DMS 273 (cell line): Measurements from ENCODE around the gene KRTAP4-1.
"Not testable (repeated sequence)": the region's sequence is repeated elsewhere in the genome, so short reads cannot be mapped to it uniquely, and the experiment has no call there.

Experiments used
- DNase-seq: peaks from one replicate; lab custom pipeline; 2025; ENCODE audit not compliant: unreplicated experiment; lab: John Stamatoyannopoulos, UW

The KRTAP4-1 gene

GRCh38 chr17:41184480-41184961, at the start of gene KRTAP4-1:
KRTAP4-1 (minus strand) TSS chr17:41184911; CDS start chr17:41184854, 57 bp downstream.
- DNase-seq: peak; percentile 12

DNA sequence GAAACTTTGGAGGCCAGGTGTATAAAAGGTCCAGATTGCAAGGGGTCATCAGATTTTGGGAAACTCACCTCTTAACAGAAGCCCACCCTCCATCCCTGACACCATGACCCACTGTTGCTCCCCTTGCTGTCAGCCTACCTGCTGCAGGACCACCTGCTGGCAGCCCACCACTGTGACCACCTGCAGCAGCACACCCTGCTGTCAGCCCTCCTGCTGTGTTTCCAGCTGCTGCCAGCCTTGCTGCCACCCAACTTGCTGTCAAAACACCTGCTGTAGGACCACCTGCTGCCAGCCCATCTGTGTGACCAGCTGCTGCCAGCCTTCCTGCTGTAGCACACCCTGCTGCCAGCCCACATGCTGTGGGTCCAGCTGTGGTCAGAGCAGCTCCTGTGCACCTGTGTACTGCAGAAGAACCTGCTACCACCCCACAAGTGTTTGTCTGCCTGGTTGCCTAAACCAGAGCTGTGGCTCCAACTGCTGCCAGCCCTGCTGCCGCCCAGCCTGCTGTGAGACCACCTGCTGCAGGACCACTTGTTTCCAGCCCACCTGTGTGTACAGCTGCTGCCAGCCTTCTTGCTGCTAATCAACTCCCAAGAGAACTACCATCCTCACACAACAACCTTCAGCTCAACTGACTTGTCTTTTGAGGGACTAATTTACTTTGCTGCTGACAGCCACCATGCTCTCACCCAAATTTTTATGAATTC, 47.8 kb upstream of the KRTAP4-1 start, which contains the start of gene KRTAP9-3:
Gene KRTAP9-3, plus strand, starts transcription at position 51 of the 707 bp plus-strand sequence. Its CDS starts 53 bp downstream, at position 104.
- peak; percentile 15 for DNase-seq

- DNase-seq: no peak
Observed at GRCh38 chr17:41231731-41232130, 47.0 kb upstream of the KRTAP4-1 start.

- no peak for DNase-seq
Observed at GRCh38 chr17:41230094-41230493, 45.4 kb upstream of the KRTAP4-1 start.

GRCh38 chr17:41226598-41227095, 41.9 kb upstream of the KRTAP4-1 start, which contains the start of gene KRTAP9-2:
KRTAP9-2 (plus strand) TSS chr17:41226648; CDS start chr17:41226655, 7 bp downstream.
- DNase-seq: not testable (repeated sequence)

GRCh38 chr17:41226051-41226450, 41.3 kb upstream of the KRTAP4-1 start:
- no peak for DNase-seq

DNA sequence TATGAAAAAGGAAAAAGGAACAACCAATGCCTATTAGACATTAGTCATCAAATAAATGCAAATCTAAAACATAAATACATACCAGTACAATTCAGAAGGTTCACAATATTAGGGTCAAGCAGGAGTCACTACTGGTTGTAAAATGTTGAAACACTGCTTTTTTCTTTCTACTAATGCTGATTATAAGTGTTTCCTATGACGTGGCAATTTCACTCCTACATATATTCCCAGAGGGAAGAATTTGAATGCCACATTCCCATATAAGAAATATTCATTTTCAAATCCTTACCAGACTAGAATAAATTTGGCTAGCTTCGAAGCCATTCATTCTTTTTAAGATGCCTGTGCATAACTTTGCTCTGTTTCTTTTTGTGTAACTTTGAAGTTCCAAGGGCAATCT, 39.1 kb upstream of the KRTAP4-1 start:
- DNase-seq: no peak

GRCh38 chr17:41215681-41216080, 31.0 kb upstream of the KRTAP4-1 start:
- no peak for DNase-seq

DNA sequence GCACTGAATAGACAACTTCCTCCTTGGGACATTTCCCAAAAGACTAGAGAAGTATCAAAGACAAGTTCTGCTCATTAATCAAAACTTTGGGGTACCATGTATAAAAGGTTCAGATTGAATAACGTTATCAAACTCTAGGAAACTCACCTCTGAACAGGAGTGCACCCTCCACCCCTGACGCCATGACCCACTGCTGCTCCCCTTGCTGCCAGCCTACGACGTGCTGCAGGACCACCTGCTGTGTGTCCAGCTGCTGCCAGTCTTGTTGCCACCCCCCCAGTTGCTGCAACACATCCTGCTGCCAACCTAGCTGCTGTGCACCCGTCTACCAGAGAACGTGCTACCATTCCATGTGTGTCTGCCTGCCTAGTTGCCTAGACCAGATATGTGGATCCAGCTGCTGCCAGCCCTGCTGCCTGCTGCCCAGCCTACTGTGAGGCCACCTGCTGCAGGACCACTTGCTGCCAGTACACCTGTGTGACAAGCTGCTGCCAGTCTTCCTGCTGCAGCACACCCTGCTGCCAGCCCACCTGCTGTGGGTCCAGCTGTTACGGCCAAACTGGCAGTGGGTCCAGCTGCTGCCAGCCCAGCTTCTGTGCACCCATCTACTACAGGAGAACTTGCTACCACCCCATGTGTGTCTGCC, 27.9 kb upstream of the KRTAP4-1 start:
- peak; percentile 71 for DNase-seq

DNA sequence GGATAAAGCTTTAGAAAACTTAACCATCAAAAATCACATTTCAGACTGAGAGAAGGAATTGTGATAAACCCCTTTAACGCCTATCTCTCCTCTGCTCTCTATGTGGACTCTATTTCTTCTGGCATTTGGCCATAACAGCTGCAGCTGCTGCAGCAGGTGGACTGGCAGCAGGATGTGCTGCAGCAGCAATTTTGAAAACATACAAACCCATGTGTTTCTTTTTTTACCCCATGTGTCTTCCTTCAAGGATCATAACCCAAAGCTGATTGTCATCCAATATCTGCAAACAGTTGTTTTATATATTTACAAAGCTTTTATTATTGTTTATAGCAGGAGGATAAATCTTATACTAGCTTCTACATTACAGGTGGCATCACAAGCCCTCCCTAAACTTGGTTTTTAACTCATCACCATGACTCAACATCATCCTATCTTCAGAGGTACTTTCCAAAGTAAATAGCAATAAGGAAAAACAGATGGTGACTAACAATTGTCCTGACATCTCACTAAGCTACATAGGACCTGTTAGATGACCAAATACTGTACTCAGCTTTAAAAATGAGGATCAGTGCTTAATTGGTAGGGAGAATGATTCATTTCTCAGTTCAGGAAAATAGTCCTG, 27.2 kb upstream of the KRTAP4-1 start:
- DNase-seq: peak; percentile 12

GRCh38 chr17:41199421-41200078, 14.8 kb upstream of the KRTAP4-1 start:
- DNase-seq: no peak

GRCh38 chr17:41196068-41196467, 11.4 kb upstream of the KRTAP4-1 start:
- DNase-seq: no peak

DNA sequence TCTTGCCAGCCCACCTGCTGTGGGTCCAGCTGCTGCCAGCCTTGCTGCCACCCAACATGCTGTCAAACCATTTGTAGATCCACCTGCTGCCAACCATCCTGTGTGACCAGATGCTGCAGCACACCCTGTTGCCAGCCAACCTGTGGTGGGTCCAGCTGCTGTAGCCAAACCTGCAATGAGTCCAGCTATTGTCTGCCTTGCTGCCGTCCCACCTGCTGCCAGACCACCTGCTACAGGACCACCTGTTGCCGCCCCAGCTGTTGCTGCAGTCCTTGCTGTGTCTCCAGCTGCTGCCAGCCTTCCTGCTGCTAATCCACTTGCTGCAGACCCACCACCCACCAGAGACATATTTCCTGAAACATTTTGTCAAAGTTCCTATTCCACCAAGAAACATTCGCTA, 5.6 kb upstream of the KRTAP4-1 start:
- DNase-seq: no peak

GRCh38 chr17:41189837-41190318, 5.2 kb upstream of the KRTAP4-1 start, which contains the start of gene KRTAP9-1:
KRTAP9-1 (plus strand) TSS chr17:41189887; CDS start chr17:41189887, 0 bp downstream.
- not testable (repeated sequence) for DNase-seq

GRCh38 chr17:41186872-41187271, 2.2 kb upstream of the KRTAP4-1 start:
- DNase-seq: peak; percentile 4

GRCh38 chr17:41185001-41185400, 290 bp upstream of the KRTAP4-1 start:
- DNase-seq: no peak

DNA sequence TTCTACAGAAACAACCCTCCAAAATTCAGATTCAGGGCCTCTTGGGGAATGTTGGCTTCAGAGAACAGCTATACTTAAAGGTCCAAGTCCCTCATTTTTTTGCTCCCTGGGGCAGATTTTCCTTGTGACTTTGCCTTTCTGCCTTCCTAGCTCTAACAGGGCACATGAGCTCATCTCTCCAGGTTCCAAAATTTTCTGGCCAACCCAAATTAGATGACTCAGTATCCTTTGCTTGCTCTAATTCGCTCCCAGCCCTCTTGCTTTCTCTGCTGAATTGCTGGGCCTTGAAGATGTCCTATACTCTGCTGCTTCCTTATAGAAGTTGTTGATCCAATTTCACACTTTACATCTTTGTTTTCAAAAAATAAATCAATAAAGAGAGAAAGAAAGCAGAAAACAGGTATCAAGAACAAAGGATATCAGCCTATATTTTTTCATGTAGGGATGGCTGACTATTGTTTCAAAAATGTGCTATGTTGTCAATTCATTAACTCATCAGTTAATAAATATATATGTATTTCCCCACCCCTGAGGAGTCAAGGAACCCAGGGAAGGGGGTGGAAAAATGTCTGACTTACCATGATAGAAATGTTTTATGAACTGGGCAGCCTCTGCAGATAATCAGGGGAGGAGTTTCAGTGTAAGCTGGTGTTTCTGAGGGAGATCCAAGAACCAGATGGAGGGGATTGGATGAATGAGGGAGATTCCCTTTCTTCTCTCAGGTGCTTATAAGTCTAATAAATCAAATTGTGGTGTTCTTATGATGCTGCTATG, 5.7 kb downstream of the KRTAP4-1 start:
- no peak for DNase-seq

DNA sequence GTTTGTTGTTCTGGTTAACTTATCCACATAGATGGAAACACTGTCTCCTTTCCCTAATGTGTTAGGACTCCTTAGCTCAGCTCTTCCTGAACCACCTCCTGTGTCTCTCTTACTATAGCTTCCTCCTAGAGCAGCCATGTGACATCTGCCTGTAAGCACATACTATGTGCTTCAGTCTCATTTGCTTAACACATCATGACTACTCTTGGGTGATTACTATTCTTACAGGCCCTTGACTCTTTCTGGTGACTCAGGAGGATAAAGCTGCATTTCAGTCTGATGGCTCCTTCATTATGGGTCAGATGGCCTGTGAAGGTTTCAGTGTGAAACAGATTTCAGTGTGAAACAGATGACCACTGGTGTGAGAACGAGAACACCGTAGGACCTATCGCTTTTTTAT, 6.4 kb downstream of the KRTAP4-1 start:
- DNase-seq: no peak

- DNase-seq: no peak
Observed at GRCh38 chr17:41177727-41178271, 6.9 kb downstream of the KRTAP4-1 start, which contains the start of gene KRTAP4-2. KRTAP4-2 (minus strand) TSS chr17:41178221; CDS start chr17:41178164, 57 bp downstream.
